IgD-negative memory B cell (primary cell): ENCODE results near the gene RBM5. TPM values are rescaled to one million over a fixed set of nuclear protein-coding genes. Genes with fewer than 3 reads are reported as not detected.

Experiments used
- polyA plus RNA-seq: library from polyadenylated mRNA; unstranded; fragments of 300-500 nt; fragmentation: Illumina TruSeq; gene quantifications from one replicate; pipeline ENCODE4 v1.2.3, GENCODE V29; 2021

RBM5 gene
- polyA plus RNA-seq, 1 donor from 2014 or later: 47.4 TPM

Other genes with a start within 250 kb of the RBM5 start
- 5.4 TPM for gene TRAIP, start 232.4 kb upstream of the RBM5 start, polyA plus RNA-seq
- not detected for gene CAMKV, start 219.0 kb upstream of the RBM5 start, polyA plus RNA-seq
- gene MST1R, start 185.0 kb upstream of the RBM5 start, polyA plus RNA-seq: 1.2 TPM
- 12.1 TPM for gene MON1A, start 159.1 kb upstream of the RBM5 start, polyA plus RNA-seq
- gene RBM6, start 148.8 kb upstream of the RBM5 start, polyA plus RNA-seq: 65.1 TPM
- gene SEMA3F, start 66.4 kb downstream of the RBM5 start, polyA plus RNA-seq: not detected
- gene GNAT1, start 102.7 kb downstream of the RBM5 start, polyA plus RNA-seq: not detected
- gene SLC38A3, start 116.4 kb downstream of the RBM5 start, polyA plus RNA-seq: not detected
- 689 TPM for gene GNAI2, start 147.3 kb downstream of the RBM5 start, polyA plus RNA-seq
- not detected for gene SEMA3B, start 180.2 kb downstream of the RBM5 start, polyA plus RNA-seq
- 0.30 TPM for gene LSMEM2, start 190.2 kb downstream of the RBM5 start, polyA plus RNA-seq
- 58.6 TPM for gene IFRD2, start 203.5 kb downstream of the RBM5 start, polyA plus RNA-seq
- gene HYAL3, start 210.5 kb downstream of the RBM5 start, polyA plus RNA-seq: 5.3 TPM
- 20.5 TPM for gene NAA80, start 210.5 kb downstream of the RBM5 start, polyA plus RNA-seq
- 0.14 TPM for gene HYAL1, start 214.7 kb downstream of the RBM5 start, polyA plus RNA-seq
- gene HYAL2, start 233.8 kb downstream of the RBM5 start, polyA plus RNA-seq: 7.3 TPM
- 51.4 TPM for gene TUSC2, start 239.3 kb downstream of the RBM5 start, polyA plus RNA-seq